Measurements from ENCODE around the gene LRMDA.

LRMDA gene

DNA sequence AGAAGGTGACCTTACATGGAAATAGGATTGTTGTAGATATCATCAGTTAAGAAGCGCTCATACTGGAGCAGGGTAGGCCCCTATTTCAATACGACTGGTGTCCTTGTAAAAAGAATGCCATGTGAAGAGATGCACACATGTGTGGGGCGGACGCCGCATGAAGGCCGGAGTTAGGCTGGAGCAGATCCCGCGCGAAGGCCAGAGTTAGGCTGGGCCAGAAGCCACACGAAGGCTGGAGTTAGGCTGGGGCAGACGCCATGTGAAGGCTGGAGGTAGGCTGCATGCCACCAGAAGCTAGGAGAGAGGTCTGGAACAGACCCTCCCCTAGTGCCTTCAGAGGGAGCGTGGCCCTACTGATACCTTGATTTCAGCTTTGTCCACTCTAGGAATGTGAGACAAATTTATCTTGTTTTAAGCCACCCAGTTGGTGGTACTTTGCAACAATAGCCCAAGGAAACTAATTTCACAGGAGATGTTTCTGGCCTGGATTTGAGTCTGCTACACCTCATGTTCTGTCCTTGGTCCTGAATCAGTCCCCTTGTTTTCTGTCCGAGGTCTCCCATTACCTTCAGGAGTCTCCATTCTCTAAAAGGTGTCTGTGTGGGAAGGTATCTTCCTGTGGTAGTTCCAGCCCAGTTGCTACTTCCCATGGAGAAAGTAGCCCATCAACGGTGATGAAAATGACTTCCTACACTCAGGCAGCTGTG is 585.8 kb downstream of the LRMDA start:
- no peak for DNase-seq

DNA sequence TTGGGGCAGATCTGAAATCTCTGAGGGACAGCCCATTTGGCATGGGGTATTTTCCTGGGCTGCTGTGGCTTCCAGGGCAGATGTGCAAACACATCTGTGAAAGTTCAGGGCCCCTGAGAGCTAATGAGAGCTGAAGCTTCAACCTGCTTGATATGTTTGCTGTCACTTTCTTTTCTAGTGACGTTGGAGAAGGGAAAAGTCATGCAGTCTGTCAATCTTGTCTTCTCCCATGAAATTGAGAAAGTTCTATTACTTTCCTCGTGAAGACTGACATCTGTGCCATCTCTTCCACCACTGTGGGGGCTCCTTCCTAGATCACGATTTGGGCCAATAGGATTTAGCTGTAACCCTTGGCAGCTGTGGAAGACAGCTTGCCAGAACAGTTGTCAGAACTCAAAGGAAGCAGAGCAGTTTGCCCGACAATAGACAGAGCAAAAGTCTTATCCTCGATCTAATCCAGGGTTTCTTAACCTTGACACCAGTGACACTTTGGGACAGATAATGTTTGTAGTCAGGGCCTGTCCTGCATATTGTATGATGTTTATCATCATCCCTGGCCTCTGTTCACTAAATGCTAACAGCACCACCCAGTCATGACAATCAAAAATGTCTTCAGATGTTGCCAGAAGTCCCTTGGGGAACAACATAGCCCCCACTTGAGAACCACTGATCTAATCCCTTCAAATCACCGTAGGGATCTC is 586.5 kb downstream of the LRMDA start:
- DNase-seq = no peak

DNA sequence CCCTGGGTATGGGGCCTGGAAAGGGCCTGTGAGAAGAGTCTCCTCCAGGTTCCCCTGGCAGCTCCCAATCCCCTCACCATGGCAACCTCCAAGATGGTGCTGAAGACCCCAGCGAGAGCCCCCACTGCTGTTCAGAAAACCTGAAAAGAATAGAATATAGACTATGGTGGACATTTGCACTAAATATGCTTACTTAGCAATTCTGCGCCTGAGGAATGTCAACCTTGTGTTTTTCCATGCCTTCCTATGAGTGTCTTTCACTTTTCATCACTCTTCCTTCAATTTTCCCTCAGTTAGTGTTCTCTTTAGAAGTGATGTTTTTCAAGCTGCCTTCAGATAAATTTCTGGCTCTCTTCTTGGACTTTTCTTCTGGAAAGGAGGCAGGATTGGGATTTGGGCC is 589.2 kb downstream of the LRMDA start:
- no peak for DNase-seq

GRCh38 chr10:76021398-76021797 is 590.0 kb downstream of the LRMDA start:
- no peak for DNase-seq

DNA sequence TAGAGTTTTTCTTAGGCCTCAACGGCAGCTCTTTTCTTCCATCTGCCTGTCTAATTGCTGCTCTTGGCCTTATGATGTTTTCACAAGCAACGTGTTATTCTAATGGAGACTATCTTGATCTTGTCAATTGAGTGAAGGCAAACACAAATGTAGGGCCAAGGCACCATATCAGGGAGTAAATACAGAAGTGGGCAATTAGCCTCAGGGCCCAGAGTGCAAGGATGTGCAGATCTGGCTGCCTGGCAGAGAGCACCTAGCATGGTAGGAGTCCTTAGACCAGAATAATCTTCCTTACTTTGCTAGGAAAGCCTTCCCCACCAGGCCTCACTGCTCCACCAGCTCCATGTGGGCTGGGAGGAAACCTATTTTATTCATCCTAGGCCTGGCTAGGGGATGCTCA is 590.9 kb downstream of the LRMDA start:
- no peak for DNase-seq

DNA sequence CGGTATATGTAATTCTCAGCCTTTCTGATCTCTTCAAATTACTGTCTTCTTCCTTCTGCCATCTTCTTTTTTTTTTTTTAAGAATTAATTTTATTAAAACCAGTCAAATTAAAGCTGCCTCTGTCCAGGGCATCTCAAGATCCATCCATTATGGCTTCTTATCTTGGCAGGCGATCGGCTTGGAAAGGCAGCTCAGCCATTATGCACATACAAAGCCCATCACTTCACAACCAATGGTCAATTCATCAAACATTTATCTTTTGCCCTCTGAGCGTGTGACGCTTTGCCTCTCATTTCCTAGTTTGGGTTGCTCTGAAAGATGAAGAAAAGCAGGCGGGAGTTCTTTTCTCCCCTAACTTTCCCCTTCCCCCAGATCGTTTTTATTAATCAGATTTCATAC is 591.6 kb downstream of the LRMDA start:
- DNase-seq = no peak

DNA sequence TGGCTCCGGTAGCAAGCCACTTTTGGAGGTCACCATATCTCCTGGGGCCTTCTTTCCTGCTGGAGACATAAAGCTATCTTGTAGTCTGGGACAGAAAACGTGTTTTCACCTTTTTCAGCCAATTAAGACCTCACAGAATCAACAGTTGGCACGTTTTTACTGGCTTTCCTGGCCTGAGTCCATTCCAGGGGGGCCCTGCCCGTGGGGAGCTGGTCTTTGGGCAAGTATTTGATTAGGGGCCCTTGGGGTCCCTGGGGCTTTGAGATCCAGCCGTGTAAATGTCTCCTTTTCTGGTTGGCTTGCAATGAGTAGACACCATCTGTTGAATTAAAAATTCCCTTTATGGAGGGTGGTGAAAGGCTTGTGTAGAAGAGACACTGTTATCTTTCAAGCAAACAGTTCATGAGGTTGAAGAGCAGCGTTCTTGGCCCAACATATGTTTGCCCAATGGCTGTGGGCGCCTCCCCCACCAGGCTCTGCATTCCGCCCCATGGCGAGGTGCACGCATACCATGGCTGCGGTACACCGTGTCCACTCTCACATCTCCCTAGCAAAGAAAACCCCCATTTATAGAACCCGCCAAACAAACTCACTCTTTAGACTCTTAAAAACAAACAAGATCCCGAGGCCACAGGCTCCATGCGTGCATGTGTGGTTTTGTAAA is 593.2 kb downstream of the LRMDA start:
- DNase-seq = no peak

DNA sequence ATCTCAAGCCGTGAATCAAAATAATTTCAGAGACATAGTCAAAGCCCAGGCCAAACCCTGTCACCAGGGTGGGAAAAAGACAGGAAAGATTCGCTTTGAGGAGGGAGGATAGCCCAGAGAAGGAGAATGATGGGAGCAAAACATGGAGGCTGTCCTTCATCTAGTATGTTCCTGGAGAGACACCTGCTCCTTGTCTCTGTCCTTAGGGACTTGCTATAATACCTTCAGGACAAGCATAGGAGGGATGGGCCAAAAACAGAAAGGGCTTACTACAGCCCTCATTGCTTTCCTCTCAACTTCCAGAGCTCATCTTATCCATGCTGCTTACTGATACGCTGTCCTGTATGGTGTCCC is 593.7 kb downstream of the LRMDA start:
- no peak for DNase-seq

GRCh38 chr10:76026176-76026771 is 594.9 kb downstream of the LRMDA start:
- DNase-seq = no peak

DNA sequence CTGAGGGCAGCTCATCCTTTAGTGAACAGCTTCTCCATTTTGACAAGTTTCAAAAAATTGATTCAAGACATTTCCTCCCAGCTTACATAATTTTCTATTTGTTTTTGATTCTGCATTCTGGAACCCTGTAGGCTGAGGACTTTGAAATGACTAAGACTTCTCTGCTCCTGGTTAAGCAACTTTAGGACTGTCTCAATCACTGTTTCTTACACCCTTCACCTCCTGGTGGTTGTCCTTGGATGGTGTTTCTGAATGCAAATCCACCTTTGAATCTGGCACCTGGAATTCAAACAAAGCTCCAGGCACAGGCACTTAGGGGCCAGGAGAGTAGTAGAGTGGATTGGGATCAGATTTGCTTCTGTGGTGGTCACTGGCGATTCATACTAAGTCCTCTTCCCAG is 595.5 kb downstream of the LRMDA start:
- no peak for DNase-seq

DNA sequence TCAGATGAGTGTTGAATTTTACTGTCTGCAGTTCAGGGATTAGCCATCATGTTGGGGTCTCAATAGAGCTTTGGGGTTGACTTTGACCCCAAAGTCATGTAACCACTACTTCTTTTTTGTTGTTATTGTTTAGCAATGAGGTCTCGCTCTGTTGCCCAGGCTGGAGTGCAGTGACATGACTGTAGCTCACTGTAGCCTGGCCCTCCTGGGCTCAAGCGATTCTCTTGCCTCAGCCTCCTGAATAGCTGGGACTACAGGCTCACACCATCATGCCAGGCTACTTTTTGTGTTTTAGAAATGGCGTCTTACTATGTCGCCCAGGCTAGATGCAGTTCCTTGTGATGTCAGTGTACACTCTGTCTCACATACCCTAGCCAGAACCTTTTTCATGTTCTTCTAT is 598.4 kb downstream of the LRMDA start:
- no peak for DNase-seq

DNA sequence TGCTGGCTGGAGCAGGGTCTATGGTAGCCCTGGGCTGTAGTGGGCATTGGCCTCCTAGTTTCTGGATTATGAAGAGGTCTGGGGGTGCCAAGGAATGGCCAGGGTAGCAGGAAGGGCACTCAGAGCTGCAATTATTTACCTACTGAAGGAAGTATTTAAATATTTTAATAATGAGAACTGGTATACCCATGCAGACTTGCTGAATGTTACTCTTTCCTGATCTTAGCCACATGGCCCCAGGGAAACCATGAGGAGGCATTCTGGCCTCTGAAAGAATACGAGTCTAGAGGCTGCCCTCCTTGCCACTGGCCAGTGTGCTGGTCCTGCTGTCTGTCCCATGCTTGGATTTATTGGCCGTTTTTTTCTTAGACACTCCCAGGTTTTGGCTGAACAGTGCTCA is 599.7 kb downstream of the LRMDA start:
- no peak for DNase-seq

GRCh38 chr10:76031769-76032699 is 600.6 kb downstream of the LRMDA start:
- DNase-seq = no peak

GRCh38 chr10:76032700-76033039 is 601.2 kb downstream of the LRMDA start:
- DNase-seq = no peak

DNA sequence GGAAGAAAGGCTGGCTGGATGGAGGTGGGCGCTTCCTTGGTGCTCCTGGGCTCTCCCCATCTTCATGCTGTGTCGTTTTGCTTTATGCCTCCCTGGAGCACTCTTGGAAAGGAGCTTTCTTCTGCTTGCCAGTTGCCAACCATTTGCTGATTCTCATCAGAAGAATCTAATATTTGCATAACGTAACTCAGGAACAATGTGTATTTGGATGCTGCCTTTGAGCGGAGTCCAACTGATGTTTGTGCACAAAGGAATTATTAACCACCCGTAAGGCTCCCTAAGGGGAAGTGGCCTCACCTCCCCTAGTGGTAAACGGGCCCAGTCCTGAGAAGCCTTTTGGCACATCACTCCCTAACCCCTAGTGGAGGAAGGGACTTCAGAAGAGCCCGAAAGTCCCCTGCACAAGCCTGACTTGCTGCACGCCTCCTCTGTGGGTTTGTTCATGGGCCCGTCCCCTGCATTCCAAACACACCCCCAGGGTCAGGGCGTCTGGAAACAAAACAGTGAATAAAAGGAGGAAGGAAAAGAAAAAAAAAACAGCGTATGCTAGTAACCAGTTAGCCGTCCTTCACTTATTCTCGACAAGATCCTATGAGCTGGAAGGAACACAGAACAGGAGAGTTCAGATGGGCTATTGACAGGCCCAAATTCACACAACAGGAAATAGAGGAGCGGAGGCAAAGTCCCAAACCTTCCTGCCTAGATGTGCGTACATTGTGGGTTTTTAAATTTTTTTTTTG is 602.2 kb downstream of the LRMDA start:
- DNase-seq = no peak

DNA sequence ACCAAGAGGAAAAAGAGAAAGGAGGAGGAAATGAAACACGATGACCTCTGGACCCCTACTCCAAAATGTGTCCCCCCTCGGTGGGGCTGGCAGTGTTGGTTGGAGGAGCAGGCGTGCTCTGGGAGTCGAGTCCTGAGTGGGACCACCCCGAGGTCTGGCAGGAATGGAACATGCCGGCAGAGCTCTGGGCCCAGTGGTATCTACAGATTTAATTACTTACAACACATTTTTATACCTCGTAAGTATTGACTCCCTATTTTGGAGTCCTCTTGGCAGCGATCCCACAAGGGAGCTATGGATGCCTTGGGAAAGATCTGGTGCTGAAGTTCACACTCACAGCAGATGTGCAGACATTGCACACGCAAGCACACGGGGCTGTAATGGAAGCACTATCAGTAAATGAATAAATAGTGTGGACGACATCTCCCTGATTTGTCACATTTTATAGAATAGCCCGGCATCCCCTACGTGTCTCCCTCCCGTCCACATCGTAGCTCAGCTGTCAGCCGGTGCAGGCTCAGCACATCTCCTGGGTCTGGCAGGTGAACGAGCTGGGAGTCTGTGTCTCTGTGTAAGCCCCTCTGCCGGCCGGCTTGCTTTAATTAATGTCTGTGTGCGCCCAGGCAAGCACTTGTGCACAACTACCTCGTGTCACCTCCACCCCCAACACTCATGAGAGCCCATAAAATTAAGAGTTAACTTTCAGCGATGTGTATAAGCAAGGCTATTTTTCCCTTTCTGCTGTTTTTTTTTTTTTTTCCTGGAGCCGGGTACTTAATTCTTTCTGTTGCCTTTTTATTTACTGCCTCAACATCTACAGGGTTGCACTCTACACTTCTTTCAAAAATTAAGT is 603.2 kb downstream of the LRMDA start:
- no peak for DNase-seq

GRCh38 chr10:76035206-76036110 is 604.0 kb downstream of the LRMDA start:
- DNase-seq = no peak

DNA sequence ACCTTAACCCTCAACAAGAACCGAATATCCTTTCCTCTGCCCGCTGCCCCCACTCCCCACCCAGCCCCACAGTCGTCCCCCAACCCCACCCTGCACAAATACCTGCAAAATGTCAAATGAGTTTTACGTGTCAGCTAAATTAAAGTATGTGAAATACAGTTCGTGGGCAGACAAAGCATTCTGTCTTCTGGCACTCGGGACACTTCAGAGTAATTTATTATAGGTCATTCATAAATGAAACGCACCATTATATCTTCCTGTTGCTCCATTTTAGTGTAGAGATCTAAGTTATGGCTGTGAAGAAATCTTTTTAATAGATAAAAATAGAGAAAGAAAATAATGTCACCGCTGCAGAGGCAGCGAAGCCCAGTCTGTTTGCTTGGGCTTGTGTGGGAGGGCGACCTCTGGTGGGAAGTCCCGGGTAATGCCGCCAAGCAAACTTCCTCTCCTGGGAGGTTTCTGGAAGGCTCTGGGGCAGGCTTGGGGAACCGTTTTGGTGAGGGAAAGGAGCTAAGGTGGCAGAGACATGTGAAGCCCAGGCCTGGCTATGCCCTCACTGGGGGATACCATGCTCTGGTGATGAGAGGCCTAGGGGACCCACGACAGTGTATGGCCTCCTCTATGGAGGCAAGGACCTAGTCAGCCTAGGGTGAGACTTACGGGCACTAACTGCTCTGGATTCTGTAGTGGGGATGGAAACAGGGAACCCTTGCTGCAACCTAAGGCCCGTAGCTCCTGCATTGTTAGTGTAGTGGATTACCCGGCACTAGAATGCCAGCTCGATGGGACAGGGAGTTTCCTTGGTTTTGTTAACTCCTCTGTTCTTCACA is 604.9 kb downstream of the LRMDA start:
- no peak for DNase-seq

- DNase-seq = no peak
These were observed 605.5 kb downstream of the LRMDA start for GRCh38 chr10:76036962-76037361.

All from NK-92 treated with Interleukin-12 subunit alpha and Interleukin-12 subunit beta, amount 100 ng/mL, for 24 hours (cell line).